Pancreas (tissue), 10 donors: Measurements from ENCODE around the gene FKBP1C. TPM values are rescaled to one million over a fixed set of nuclear protein-coding genes. Genes with fewer than 3 reads are reported as not detected.
"Not testable (repeated sequence)": the region's sequence is repeated elsewhere in the genome, so short reads cannot be mapped to it uniquely, and the experiment has no call there.

ENCODE experiments used
- ATAC-seq, 4 donors: fragments of 200-7000 bp; cut with Tn5 transposase; one replicate each; pipeline versions ENCODE4 v1.8.0 to v1.9.1; 2020; ENCODE audit warnings: mild to moderate bottlenecking in 4 of 4, moderate library complexity in 4 of 4
- DNase-seq, 6 donors: peaks; one replicate each; pipeline ENCODE4 v3.0.0-alpha.2; 2020
- FAIRE-seq: peaks from 2 replicates; lab custom pipeline; 2012; peaks lifted over from hg19 to GRCh38; lab: Jason Lieb, UNC
- H3K27ac ChIP-seq, 4 donors: fragments of 200-600 bp; sonication (generic); 1 replicate in 3 of 4; 2 replicates in 1 of 4; pipeline versions ENCODE4 v1.5.0 to v1.8.0; 2020
- H3K27me3 ChIP-seq, 4 donors: fragments of 200-600 bp; one replicate each; pipeline ENCODE4 v1.8.0; 2021
- H3K36me3 ChIP-seq, 3 donors: fragments of 200-600 bp; sonication (generic) in 1 of 3; one replicate each; pipeline versions ENCODE4 v1.5.0 to v1.8.0; 2020 to 2021
- H3K4me1 ChIP-seq, 3 donors: fragments of 200-600 bp; one replicate each; pipeline ENCODE4 v1.8.0; 2021
- H3K4me3 ChIP-seq, 4 donors: fragments of 200-600 bp; sonication (generic) in 2 of 4; one replicate each; pipeline versions ENCODE4 v1.5.0 to v1.8.0; 2020 to 2021
- H3K9me3 ChIP-seq, 4 donors: fragments of 200-600 bp; one replicate each; pipeline ENCODE4 v1.8.0; 2021
- CTCF ChIP-seq, 4 donors: fragments of 200-600 bp; sonication (generic) in 3 of 4; IDR thresholded peaks; one replicate each; pipeline versions ENCODE4 v1.5.0 to v1.8.0; 2021; ENCODE audit warnings: antibody characterized with exemption in 4 of 4
- WGBS, 2 donors: extraction: QIAGEN DNeasy Blood & Tissue Kit; methylation state at CpG; one replicate each; pipeline ENCODE4 v1.1.7; 2013; 5-methylcytosine and 5-hydroxymethylcytosine counted together
- intact Hi-C, 3 donors: fragments of 100-400 bp; cut with DNase I; formaldehyde crosslinking; loops; one replicate each; pipeline versions ENCODE4 v1.11.1 to v1.14.2; 2022
- polyA plus RNA-seq, 2 donors: library from polyadenylated mRNA; stranded (reverse); fragments of 200-250 nt; gene quantifications; one replicate each; pipeline ENCODE4 v1.2.3, GENCODE V29; 2013
- total RNA-seq, 6 donors: library from RNA; stranded (reverse); fragmentation: NEBNext Ultra II Directional in 4 of 6; extraction: Animal tissue kit (Norgen Biotek cat#: 25700) in 4 of 6; gene quantifications; one replicate each; pipeline versions ENCODE4 v1.2.1 to v1.2.4, GENCODE V29; 2021 to 2023
- donor health status: healthy with polysubstance abuse.
- donor health status: DM: no; HTN: no; CAD: no; lungs with moderate emphysema.
- donor health status: DM: no; HTN: no; CAD: no.
- donor health status: control.
- donor health status: control.
- donor health status: Bipolar disorder and iron deficiency.
- donor health status: DM: yes; HTN: yes; CAD: no.
- donor health status: DM: no; HTN: no; CAD: no.
- donor health status: DM: no; HTN: no; CAD: no.
- donor health status: DM: yes; HTN: yes; CAD: no.

FKBP1C gene
- total RNA-seq (under 1 TPM in 3 of 6 donors, not detected in 3; 0.17 to 0.59 (median 0.37) TPM), polyA plus RNA-seq (1 to 10 TPM in 1 of 2 donors, not detected in 1; 1.0 TPM)

GRCh38 chr6:63211343-63211742, at the start of gene FKBP1C:
Gene FKBP1C, plus strand, starts transcription at chr6:63211469.
- H3K4me3 ChIP-seq, H3K9me3 ChIP-seq, H3K27me3 ChIP-seq, ATAC-seq, H3K27ac ChIP-seq, FAIRE-seq, intact Hi-C loops, H3K4me1 ChIP-seq, H3K36me3 ChIP-seq: not testable (repeated sequence)
- peak in 1 of 6 donors; percentile 26 for DNase-seq
- 89% methylated on average over 27 of the region's 27 CpGs for WGBS, 2 donors

GRCh38 chr6:63164047-63164803, 47.0 kb upstream of the FKBP1C start:
- ATAC-seq, FAIRE-seq, H3K27me3 ChIP-seq, H3K4me1 ChIP-seq, intact Hi-C loops, H3K4me3 ChIP-seq, H3K36me3 ChIP-seq, H3K27ac ChIP-seq, H3K9me3 ChIP-seq: not testable (repeated sequence)
- 82 to 85% methylated on average over 34 to 37 of the region's 37 CpGs for WGBS, 2 donors
- DNase-seq: peak in 2 of 6 donors; percentile 14 to 62

DNA sequence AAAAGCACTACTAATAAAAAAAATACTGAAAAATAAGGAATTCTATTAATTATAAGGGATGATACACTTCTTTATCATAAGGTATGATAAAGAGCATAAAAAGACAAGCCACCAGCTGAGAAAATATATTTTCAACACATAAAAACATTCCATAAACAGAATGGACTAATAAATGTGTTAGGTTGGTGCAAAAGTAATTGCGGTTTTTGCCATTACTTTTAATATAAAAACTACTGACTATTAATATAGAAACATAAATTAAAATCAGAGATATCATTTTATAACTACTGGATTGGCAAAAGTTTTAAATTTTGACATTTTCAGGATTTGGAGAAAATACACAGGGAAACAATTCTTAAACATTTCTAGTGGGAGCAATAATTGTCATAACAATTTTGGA, 37.1 kb upstream of the FKBP1C start:
- no peak overlapping the region for H3K4me3 ChIP-seq
- DNase-seq (no peak), FAIRE-seq (no peak), ATAC-seq (no peak)
- no peaks in the 10 kb centered on the region for H3K36me3 ChIP-seq
- no peaks in the 10 kb centered on the region for H3K4me1 ChIP-seq
- TF ChIP-seq CTCF (IDR thresholded peaks at IDR 0.05): no peak
- no peaks in the 10 kb centered on the region for H3K9me3 ChIP-seq
- intact Hi-C loops: no loop called here
- no peaks in the 10 kb centered on the region for H3K27me3 ChIP-seq
- H3K27ac ChIP-seq: no peak overlapping the region
- 73 to 77% methylated on average over 1 of the region's 1 CpG for WGBS, 2 donors

DNA sequence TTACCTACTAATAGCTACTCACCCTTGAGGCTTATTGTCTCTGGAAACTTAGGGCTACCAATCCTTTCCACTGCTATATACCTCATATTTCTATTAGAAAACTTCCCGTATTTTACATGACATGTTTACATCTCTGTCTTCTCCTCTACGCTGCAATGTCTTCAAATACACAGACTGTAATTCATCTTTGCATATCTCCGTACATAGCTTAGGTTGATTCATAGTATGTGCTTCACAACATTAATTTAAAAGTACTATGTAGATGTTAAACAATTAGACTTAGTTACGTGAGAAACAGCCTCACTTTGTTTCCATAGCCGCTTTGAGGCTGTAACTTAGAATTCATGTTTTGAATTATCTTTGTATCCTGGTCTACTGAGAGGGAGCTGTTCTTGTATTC, 35.1 kb upstream of the FKBP1C start:
- 65 to 75% methylated on average over 5 of the region's 5 CpGs for WGBS, 2 donors
- no peaks in the 10 kb centered on the region for H3K9me3 ChIP-seq
- ATAC-seq (no peak), FAIRE-seq (no peak), DNase-seq (no peak)
- H3K27ac ChIP-seq: no peak overlapping the region
- H3K36me3 ChIP-seq: no peaks in the 10 kb centered on the region
- no peak overlapping the region for H3K4me3 ChIP-seq
- H3K4me1 ChIP-seq: no peaks in the 10 kb centered on the region
- H3K27me3 ChIP-seq: no peaks in the 10 kb centered on the region
- intact Hi-C loops: no loop called here
- no peak for TF ChIP-seq CTCF (IDR thresholded peaks at IDR 0.05)

DNA sequence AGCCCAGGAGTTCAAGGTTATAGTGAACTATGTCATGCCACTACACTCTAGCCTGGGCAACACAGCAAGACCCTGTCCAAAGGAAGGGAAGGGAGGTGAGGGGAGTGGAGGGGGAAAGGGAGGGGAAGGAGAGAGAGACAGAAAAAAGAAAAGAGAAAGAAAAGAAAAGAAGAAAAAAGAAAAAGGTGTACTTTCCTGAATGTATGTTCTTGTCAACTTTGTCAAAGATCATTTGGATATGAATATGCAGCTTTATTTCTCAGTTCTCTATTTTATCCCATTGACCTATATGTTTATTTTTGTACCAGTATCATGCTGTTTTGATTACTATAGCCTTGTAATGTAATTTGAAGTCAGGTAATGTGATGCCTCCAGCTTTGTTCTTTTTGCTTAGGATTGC, 30.9 kb upstream of the FKBP1C start:
- intact Hi-C loops: no loop called here
- no peaks in the 10 kb centered on the region for H3K36me3 ChIP-seq
- TF ChIP-seq CTCF (IDR thresholded peaks at IDR 0.05): no peak
- H3K4me3 ChIP-seq: no peak overlapping the region
- H3K9me3 ChIP-seq: no peaks in the 10 kb centered on the region
- DNase-seq (no peak), ATAC-seq (no peak), FAIRE-seq (no peak)
- no peaks in the 10 kb centered on the region for H3K4me1 ChIP-seq
- H3K27ac ChIP-seq: no peak overlapping the region
- no peaks in the 10 kb centered on the region for H3K27me3 ChIP-seq

- Histone ChIP-seq H3K4me3 (no peak overlapping the region), H3K27me3 (no peaks in the 10 kb centered on the region), H3K27ac (no peak overlapping the region), H3K9me3 (no peaks in the 10 kb centered on the region), H3K4me1 (no peaks in the 10 kb centered on the region), H3K36me3 (no peaks in the 10 kb centered on the region)
- no peak for TF ChIP-seq CTCF (IDR thresholded peaks at IDR 0.05)
- no peak for ATAC-seq
- intact Hi-C loops: no loop called here
- no peak for FAIRE-seq
- no peak for DNase-seq
These were observed 24.3 kb upstream of the FKBP1C start for GRCh38 chr6:63186970-63187369.
